Aorta (tissue), 5 donors: ENCODE measurements around the gene ANXA3. TPM values are rescaled to one million over a fixed set of nuclear protein-coding genes. Genes with fewer than 3 reads are reported as not detected.
"Not testable (repeated sequence)": the region's sequence is repeated elsewhere in the genome, so short reads cannot be mapped to it uniquely, and the experiment has no call there.

Experiments used
- ATAC-seq: fragments of 200-7000 bp; cut with Tn5 transposase; one replicate; pipeline ENCODE4 v1.9.1; 2022; ENCODE audit warnings: moderate library complexity; ENCODE audit not compliant: low FRiP score
- DNase-seq, 2 donors: peaks; one replicate each; pipeline ENCODE4 v3.0.0-alpha.2; 2020
- H3K27ac ChIP-seq, 2 donors: one replicate each; pipeline ENCODE4 v1.5.1; 2013; ENCODE audit warnings: low read length in 2 of 2, mild to moderate bottlenecking in 2 of 2, moderate library complexity in 2 of 2, control low read depth in 1 of 2, inconsistent platforms in 1 of 2, low read depth in 1 of 2
- H3K27me3 ChIP-seq, 2 donors: one replicate each; pipeline ENCODE4 v1.6.1; 2013; ENCODE audit warnings: control low read depth in 1 of 2, low read length in 1 of 2, mild to moderate bottlenecking in 1 of 2, moderate library complexity in 1 of 2; ENCODE audit not compliant: insufficient read depth in 2 of 2, control insufficient read depth in 1 of 2
- H3K36me3 ChIP-seq, 2 donors: one replicate each; pipeline ENCODE4 v1.6.1; 2013; ENCODE audit warnings: control low read depth in 1 of 2, low read length in 1 of 2, mild to moderate bottlenecking in 1 of 2; ENCODE audit not compliant: insufficient read depth in 2 of 2, control insufficient read depth in 1 of 2
- H3K4me1 ChIP-seq, 2 donors: one replicate each; pipeline ENCODE4 v1.6.1; 2013; ENCODE audit warnings: low read length in 2 of 2, control low read depth in 1 of 2, mild to moderate bottlenecking in 1 of 2, moderate library complexity in 1 of 2; ENCODE audit not compliant: insufficient read depth in 2 of 2, control insufficient read depth in 1 of 2
- H3K4me3 ChIP-seq, 2 donors: one replicate each; pipeline ENCODE4 v1.5.1; 2013; ENCODE audit warnings: low read length in 2 of 2, control low read depth in 1 of 2, mild to moderate bottlenecking in 1 of 2
- H3K9me3 ChIP-seq: one replicate; pipeline ENCODE4 v1.6.1; 2013; ENCODE audit warnings: mild to moderate bottlenecking, low read length; ENCODE audit not compliant: control insufficient read depth
- WGBS, 2 donors: extraction: QIAGEN DNeasy Blood & Tissue Kit; methylation state at CpG; one replicate each; pipeline ENCODE4 v1.1.7; 2013; 5-methylcytosine and 5-hydroxymethylcytosine counted together
- intact Hi-C, 2 donors: fragments of 100-400 bp; cut with DNase I; formaldehyde crosslinking; loops; one replicate each; pipeline versions ENCODE4 v1.14.2 to v1.15.0; 2022
- polyA plus RNA-seq, 2 donors: library from polyadenylated mRNA; stranded (reverse); fragments of 200-250 nt; gene quantifications; one replicate each; pipeline ENCODE4 v1.2.3, GENCODE V29; 2013
- total RNA-seq, 2 donors: library from RNA; stranded (reverse); fragmentation: NEBNext Ultra II Directional; extraction: Animal tissue kit (Norgen Biotek cat#: 25700); gene quantifications; one replicate each; pipeline ENCODE4 v1.2.1, GENCODE V29; 2021
- donor health status: healthy with polysubstance abuse.
- donor health status: Bipolar disorder and iron deficiency.
- donor health status: DM: no; HTN: no; CAD: no.
- donor health status: DM: no; HTN: no; CAD: no.
- donor health status: DM: yes; HTN: yes; CAD: no.

ANXA3 gene
- total and polyA plus RNA-seq, 4 donors = 5.0 to 54.0 (median 7.7) TPM

DNA sequence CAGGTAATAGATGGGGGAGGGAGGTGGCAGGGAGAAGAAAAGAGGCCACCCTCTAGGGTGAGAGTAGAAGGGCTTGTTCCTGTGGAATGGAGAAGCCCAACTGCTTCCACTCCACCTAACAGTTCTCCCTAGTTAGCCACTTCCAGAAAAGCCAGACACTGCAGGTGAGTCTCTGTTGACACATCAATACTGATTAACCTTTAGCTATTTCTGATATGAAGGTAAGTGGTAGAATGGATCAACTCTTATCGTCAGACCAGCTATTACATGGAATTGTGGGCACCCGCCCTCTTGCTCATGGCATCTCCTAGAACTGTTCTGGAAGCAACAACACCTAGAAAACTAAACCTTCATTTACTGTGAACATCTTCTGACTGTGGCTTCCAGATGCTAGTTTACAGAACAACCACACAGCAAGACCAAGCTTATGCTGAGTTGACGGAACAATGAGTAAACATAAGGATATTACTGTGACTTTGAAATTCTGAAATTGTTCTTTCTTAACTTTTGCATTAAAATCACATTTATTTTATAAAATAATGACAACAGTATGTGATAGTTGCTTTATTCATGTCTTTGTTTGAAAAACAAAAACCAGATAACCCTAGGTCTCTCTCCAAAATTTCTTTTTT is 44.7 kb downstream of the ANXA3 start:
- Histone ChIP-seq H3K27me3 (no peaks in the 10 kb centered on the region), H3K4me3 (no peak overlapping the region), H3K9me3 (no peaks in the 10 kb centered on the region), H3K36me3 (no peaks in the 10 kb centered on the region), H3K4me1 (no peaks in the 10 kb centered on the region), H3K27ac (no peak overlapping the region)
- intact Hi-C loops = no loop called here
- ATAC-seq (no peak), DNase-seq (no peak)
- WGBS, 2 donors = 94 to 96% methylated on average over 3 of the region's 3 CpGs

- H3K27ac ChIP-seq, ATAC-seq, H3K4me3 ChIP-seq, H3K9me3 ChIP-seq, H3K27me3 ChIP-seq, intact Hi-C loops, DNase-seq, H3K36me3 ChIP-seq, H3K4me1 ChIP-seq: not testable (repeated sequence)
- WGBS, 2 donors = 94 to 96% methylated on average over 10 of the region's 10 CpGs
Observed at GRCh38 chr4:78598431-78598830, 46.9 kb downstream of the ANXA3 start.

- 87 to 88% methylated on average over 4 of the region's 4 CpGs for WGBS, 2 donors
Observed at GRCh38 chr4:78599147-78599546, 47.6 kb downstream of the ANXA3 start.

GRCh38 chr4:78599931-78600375 is 48.4 kb downstream of the ANXA3 start:
- Histone ChIP-seq H3K36me3 (no peaks in the 10 kb centered on the region), H3K4me1 (no peaks in the 10 kb centered on the region), H3K27me3 (no peaks in the 10 kb centered on the region), H3K4me3 (no peak overlapping the region), H3K9me3 (no peaks in the 10 kb centered on the region), H3K27ac (no peak overlapping the region)
- ATAC-seq = no peak
- intact Hi-C loops = no loop called here
- DNase-seq = peak in 1 of 2 donors; percentile 53
- 64 to 69% methylated on average over 2 of the region's 2 CpGs for WGBS, 2 donors

More at GRCh38 chr4:78599147-78599546, 47.6 kb downstream of the ANXA3 start:
- Histone ChIP-seq H3K4me1 (no peaks in the 10 kb centered on the region), H3K27ac (no peak overlapping the region), H3K4me3 (no peak overlapping the region), H3K36me3 (no peaks in the 10 kb centered on the region), H3K27me3 (no peaks in the 10 kb centered on the region), H3K9me3 (no peaks in the 10 kb centered on the region)
- ATAC-seq = no peak
- intact Hi-C loops = no loop called here
- DNase-seq = no peak

DNA sequence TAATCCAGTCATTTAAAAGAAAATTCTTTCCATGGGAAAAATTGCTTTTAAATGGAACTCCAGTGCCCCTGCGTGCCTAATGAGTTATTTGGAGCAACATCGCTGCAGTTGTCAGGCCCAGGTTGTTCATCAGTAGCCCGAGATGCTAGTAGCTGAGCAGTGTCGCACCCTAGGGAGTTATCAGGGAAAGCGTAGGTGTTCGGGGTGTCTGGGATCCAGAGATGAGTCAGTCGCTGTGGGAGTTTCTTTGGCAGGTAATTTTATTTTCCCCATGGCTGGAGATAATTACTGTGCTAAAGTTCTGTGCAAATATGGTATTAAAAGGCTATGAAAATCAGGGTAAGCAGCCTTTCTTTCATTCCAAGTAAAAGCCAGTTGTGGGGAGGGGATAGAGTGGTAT is 49.4 kb downstream of the ANXA3 start:
- intact Hi-C loops = no loop called here
- Histone ChIP-seq H3K36me3 (no peaks in the 10 kb centered on the region), H3K9me3 (no peaks in the 10 kb centered on the region), H3K27me3 (no peaks in the 10 kb centered on the region), H3K27ac (no peak overlapping the region), H3K4me3 (no peak overlapping the region), H3K4me1 (no peaks in the 10 kb centered on the region)
- ATAC-seq (no peak), DNase-seq (no peak)
- whole genome bisulfite sequencing, 2 donors = 81 to 86% methylated on average over 7 of the region's 7 CpGs

GRCh38 chr4:78602334-78602733 is 50.8 kb downstream of the ANXA3 start:
- intact Hi-C loops = no loop called here
- no peaks in the 10 kb centered on the region for H3K9me3 ChIP-seq
- H3K4me3 ChIP-seq = no peak overlapping the region
- no peaks in the 10 kb centered on the region for H3K36me3 ChIP-seq
- ATAC-seq = no peak
- no peak overlapping the region for H3K27ac ChIP-seq
- DNase-seq = no peak
- no peaks in the 10 kb centered on the region for H3K27me3 ChIP-seq
- 45 to 48% methylated on average over 3 of the region's 3 CpGs for WGBS, 2 donors
- H3K4me1 ChIP-seq = no peaks in the 10 kb centered on the region

GRCh38 chr4:78603384-78603783 is 51.8 kb downstream of the ANXA3 start:
- no peak overlapping the region for H3K4me3 ChIP-seq
- WGBS, 2 donors = 90 to 91% methylated on average over 3 of the region's 3 CpGs
- H3K9me3 ChIP-seq = no peaks in the 10 kb centered on the region
- H3K4me1 ChIP-seq = no peaks in the 10 kb centered on the region
- DNase-seq = no peak
- no peak for ATAC-seq
- no peak overlapping the region for H3K27ac ChIP-seq
- H3K36me3 ChIP-seq = no peaks in the 10 kb centered on the region
- no peaks in the 10 kb centered on the region for H3K27me3 ChIP-seq
- intact Hi-C loops = no loop called here

GRCh38 chr4:78604988-78605387 is 53.4 kb downstream of the ANXA3 start:
- H3K4me1 ChIP-seq = no peaks in the 10 kb centered on the region
- H3K27me3 ChIP-seq = no peaks in the 10 kb centered on the region
- no peaks in the 10 kb centered on the region for H3K36me3 ChIP-seq
- no peaks in the 10 kb centered on the region for H3K9me3 ChIP-seq
- WGBS, 2 donors = 90 to 99% methylated on average over 2 of the region's 2 CpGs
- H3K27ac ChIP-seq = no peak overlapping the region
- intact Hi-C loops = no loop called here
- DNase-seq (no peak), ATAC-seq (no peak)
- no peak overlapping the region for H3K4me3 ChIP-seq

GRCh38 chr4:78606035-78606434 is 54.5 kb downstream of the ANXA3 start:
- 98 to 99% methylated on average over 3 of the region's 3 CpGs for WGBS, 2 donors
- H3K27ac ChIP-seq = no peak overlapping the region
- no peaks in the 10 kb centered on the region for H3K27me3 ChIP-seq
- no peaks in the 10 kb centered on the region for H3K36me3 ChIP-seq
- DNase-seq (no peak), ATAC-seq (no peak)
- no peak overlapping the region for H3K4me3 ChIP-seq
- intact Hi-C loops = no loop called here
- H3K9me3 ChIP-seq = no peaks in the 10 kb centered on the region
- no peaks in the 10 kb centered on the region for H3K4me1 ChIP-seq
